HL-60 (cell line): ENCODE results near the gene SCG5.

Source experiments
- DNase-seq, 2 experiments: peaks; one replicate each; pipeline ENCODE4 v3.0.0-alpha.2; 2010 to 2020; ENCODE audit warnings: low read depth in 1 of 2, low spot score in 1 of 2
- H3K27ac ChIP-seq: fragments of 250-450 bp; sonication (Bioruptor Pico); replicated peaks from 2 replicates; pipeline ENCODE4 v1.5.1; 2020; ENCODE audit warnings: mild to moderate bottlenecking, moderate library complexity
- H3K27me3 ChIP-seq: fragments of 250-450 bp; sonication (Bioruptor Pico); 2 replicates; pipeline ENCODE4 v1.5.1; 2021; ENCODE audit warnings: mild to moderate bottlenecking, moderate library complexity; ENCODE audit not compliant: insufficient read depth, poor library complexity, severe bottlenecking
- H3K4me3 ChIP-seq: replicated peaks from 2 replicates; pipeline ENCODE4 v1.5.1; 2011; ENCODE audit warnings: mild to moderate bottlenecking, control low read depth, low read length; ENCODE audit not compliant: insufficient read depth
- CTCF ChIP-seq: IDR thresholded peaks from one replicate; pipeline ENCODE4 v1.5.1; 2011; ENCODE audit warnings: low read length, control low read depth, inconsistent platforms; ENCODE audit not compliant: insufficient read depth
- GABPA ChIP-seq: IDR thresholded peaks from 2 replicates; pipeline ENCODE4 v1.6.1; 2012; ENCODE audit warnings: low read depth
- POLR2AphosphoS5 ChIP-seq: IDR thresholded peaks from 2 replicates; pipeline ENCODE4 v1.6.1; 2012; ENCODE audit warnings: low read depth
- REST ChIP-seq: IDR thresholded peaks from 2 replicates; pipeline ENCODE4 v1.6.1; 2012; ENCODE audit warnings: low read depth; ENCODE audit not compliant: insufficient replicate concordance
- SPI1 ChIP-seq: IDR thresholded peaks from 2 replicates; pipeline ENCODE4 v1.6.1; 2012; ENCODE audit warnings: low read depth, mild to moderate bottlenecking, borderline replicate concordance

Gene SCG5

GRCh38 chr15:32717426-32718226, 76.1 kb downstream of the SCG5 start, which contains the start of gene GREM1:
Gene GREM1, plus strand, starts transcription at chr15:32718004. Its CDS starts 12,687 bp downstream, at chr15:32730691.
- TF ChIP-seq CTCF: no peak
- TF ChIP-seq REST: no peak
- TF ChIP-seq SPI1: no peak
- TF ChIP-seq GABPA: no peak
- no peak for TF ChIP-seq POLR2AphosphoS5
- Histone ChIP-seq H3K4me3 (no peak within 1 kb of the TSS), H3K27ac (no peak within 1 kb of the TSS), H3K27me3 (peaks cover 57% of the 10 kb centered on the region)
- DNase-seq: no peak

GRCh38 chr15:32718227-32718820, 76.8 kb downstream of the SCG5 start:
- TF ChIP-seq SPI1: no peak
- no peak for TF ChIP-seq REST
- no peak for TF ChIP-seq POLR2AphosphoS5
- no peak for DNase-seq
- Histone ChIP-seq H3K27me3 (peaks cover 56% of the 10 kb centered on the region), H3K4me3 (no peak overlapping the region), H3K27ac (no peak overlapping the region)

- Histone ChIP-seq H3K4me3 (no peak overlapping the region), H3K27me3 (peaks cover 52% of the 10 kb centered on the region), H3K27ac (no peak overlapping the region)
- TF ChIP-seq GABPA: no peak
- no peak for TF ChIP-seq REST
- no peak for TF ChIP-seq POLR2AphosphoS5
- TF ChIP-seq SPI1: no peak
- TF ChIP-seq CTCF: no peak
- DNase-seq: no peak
These were observed 77.6 kb downstream of the SCG5 start for GRCh38 chr15:32718821-32719716.
